Heart right ventricle (tissue), 16 donors: ENCODE results near the gene HACE1. TPM values are rescaled to one million over a fixed set of nuclear protein-coding genes. Genes with fewer than 3 reads are reported as not detected.
A peak's percentile ranks its signal among the peaks of the same experiment; 100 is the strongest.

Experiments used
- ATAC-seq, 8 donors: fragments of 200-7000 bp; cut with Tn5 transposase; one replicate each; pipeline ENCODE4 v1.9.1; 2020; ENCODE audit warnings: mild to moderate bottlenecking in 8 of 8, moderate library complexity in 8 of 8, moderate number of reproducible peaks in 1 of 8
- DNase-seq, 2 donors: peaks; one replicate each; pipeline ENCODE4 v3.0.0-alpha.2; 2020
- H3K27ac ChIP-seq, 10 donors: fragments of 200-600 bp; sonication (generic) in 2 of 10; one replicate each; pipeline versions ENCODE4 v1.5.0 to v1.8.0; 2020 to 2022; ENCODE audit warnings: mild to moderate bottlenecking in 3 of 10
- H3K27me3 ChIP-seq, 7 donors: fragments of 200-600 bp; one replicate each; pipeline ENCODE4 v1.8.0; 2021 to 2022; ENCODE audit warnings: mild to moderate bottlenecking in 2 of 7
- H3K36me3 ChIP-seq, 9 donors: fragments of 200-600 bp; sonication (generic) in 1 of 9; one replicate each; pipeline versions ENCODE4 v1.5.0 to v1.8.0; 2020 to 2022; ENCODE audit warnings: mild to moderate bottlenecking in 2 of 9
- H3K4me1 ChIP-seq, 9 donors: fragments of 200-600 bp; sonication (generic) in 1 of 9; one replicate each; pipeline versions ENCODE4 v1.5.0 to v1.8.0; 2020 to 2022; ENCODE audit warnings: mild to moderate bottlenecking in 4 of 9
- H3K4me3 ChIP-seq, 10 donors: fragments of 200-600 bp; sonication (generic) in 2 of 10; one replicate each; pipeline versions ENCODE4 v1.5.0 to v1.8.0; 2020 to 2022; ENCODE audit warnings: mild to moderate bottlenecking in 7 of 10, moderate library complexity in 2 of 10
- H3K9me3 ChIP-seq, 11 donors: fragments of 200-600 bp in 10 of 11; sonication (generic) in 2 of 11; one replicate each; pipeline versions ENCODE4 v1.5.0 to v1.8.0; 2013 to 2022; ENCODE audit warnings: mild to moderate bottlenecking in 2 of 11, control low read depth in 1 of 11, moderate library complexity in 1 of 11
- CTCF ChIP-seq, 9 donors: fragments of 200-600 bp; sonication (generic) in 2 of 9; IDR thresholded peaks; one replicate each; pipeline versions ENCODE4 v1.5.0 to v1.8.0; 2021 to 2022; ENCODE audit warnings: antibody characterized with exemption in 9 of 9, mild to moderate bottlenecking in 5 of 9, moderate library complexity in 1 of 9
- WGBS, 2 donors: extraction: QIAGEN DNeasy Blood & Tissue Kit; methylation state at CpG; one replicate each; pipeline ENCODE4 v1.1.7; 2013; ENCODE audit warnings: inconsistent platforms in 1 of 2; 5-methylcytosine and 5-hydroxymethylcytosine counted together
- intact Hi-C, 10 donors: fragments of 100-400 bp; cut with DNase I; formaldehyde crosslinking; loops; one replicate each; pipeline versions ENCODE4 v1.11.1 to v1.14.2; 2022
- polyA plus RNA-seq, 2 donors: library from polyadenylated mRNA; stranded (reverse); fragments of 200-250 nt; gene quantifications; one replicate each; pipeline ENCODE4 v1.2.3, GENCODE V29; 2013
- total RNA-seq, 10 donors: library from RNA; stranded (reverse); fragmentation: NEBNext Ultra II Directional in 3 of 10; extraction: Animal tissue kit (Norgen Biotek cat#: 25700) in 3 of 10; gene quantifications; one replicate each; pipeline versions ENCODE4 v1.2.1 to v1.2.4, GENCODE V29; 2021 to 2023
- donor health status: Arrhythmogenic right ventricular cardiomyopathy.
- donor health status: ischemic (EF 13 %, LVEDD 7.1; RV severe dilation, severe dysfunction).
- donor health status: healthy with polysubstance abuse.
- donor health status: DM: no; HTN: yes; CAD: no.
- donor health status: DM: no; HTN: no; CAD: no.
- donor health status: ischemic (EF 25% LVEDD 6.9; RV normal size, moderate dysfunction).
- donor health status: ischemic (EF 25% LVEDD 5.7; RV mildly dilated, moderate dysfunction).
- donor health status: healthy.
- donor health status: DM: yes; HTN: yes; CAD: no.
- donor health status: Ischemic cardiomyopathy.
- donor health status: ischemic (EF 35%, LVEDD 5.7; RV mildly dilated, moderate dysfunction).
- donor health status: nonischemic (EF 11% LVEDD 7.7; RV severe dilation, severe dysfunction).
- donor health status: DM: yes; HTN: yes; CAD: no.
- donor health status: PGD.
- donor health status: ischemic (EF 29% LVEDD 5.4; RV normal size, mild dysfunction).
- donor health status: nonischemic (EF 23%, LVEDD 6.1; RV moderate dilation, normal function).

HACE1 gene
- total and polyA plus RNA-seq, 12 donors, result 3.7 to 9.5 (median 7.1) TPM

- Histone ChIP-seq H3K4me3 (no peak overlapping the region), H3K36me3 (peaks cover 0 to 54% (median 0%) of the 10 kb centered on the region in 9 donors), H3K27me3 (no peaks in the 10 kb centered on the region), H3K9me3 (no peaks in the 10 kb centered on the region), H3K27ac (no peak overlapping the region), H3K4me1 (peaks cover 0 to 17% (median 0%) of the 10 kb centered on the region in 9 donors)
- no peak for DNase-seq
- no peak for TF ChIP-seq CTCF (IDR thresholded peaks at IDR 0.05)
- 93 to 97% methylated on average over 2 of the region's 2 CpGs for WGBS, 2 donors
- no peak for ATAC-seq
- intact Hi-C loops, result loop anchor here in 2 of 10 donors (10.0 kb wide), 1 partner anchor 287 kb away; no protein-coding TSS in a partner anchor
Measured at GRCh38 chr6:104787305-104787704, 72.4 kb downstream of the HACE1 start.

- 39 to 46% methylated on average over 2 of the region's 2 CpGs for WGBS, 2 donors
- Histone ChIP-seq H3K27me3 (no peaks in the 10 kb centered on the region), H3K9me3 (no peaks in the 10 kb centered on the region), H3K36me3 (peaks cover 0 to 56% (median 0%) of the 10 kb centered on the region in 9 donors), H3K4me3 (no peak overlapping the region), H3K27ac (no peak overlapping the region), H3K4me1 (peaks cover 0 to 17% (median 0%) of the 10 kb centered on the region in 9 donors)
- DNase-seq, result no peak
- no peak for TF ChIP-seq CTCF (IDR thresholded peaks at IDR 0.05)
- no peak for ATAC-seq
- intact Hi-C loops, result loop anchor here in 2 of 10 donors (10.0 kb wide), 1 partner anchor 290 kb away; no protein-coding TSS in a partner anchor
Measured at GRCh38 chr6:104784884-104785283, 74.8 kb downstream of the HACE1 start.

- Histone ChIP-seq H3K9me3 (no peaks in the 10 kb centered on the region), H3K27ac (no peak overlapping the region), H3K36me3 (peaks cover 0 to 46% (median 4%) of the 10 kb centered on the region in 9 donors), H3K4me1 (no peaks in the 10 kb centered on the region), H3K27me3 (no peaks in the 10 kb centered on the region), H3K4me3 (no peak overlapping the region)
- ATAC-seq (peak in 1 of 8 donors; percentile 33), DNase-seq (no peak)
- intact Hi-C loops, result loop anchor here in 4 of 10 donors (2.0 to 10.0 kb wide), 5 partner anchors 89 to 447 kb away; no protein-coding TSS in a partner anchor
- 66 to 76% methylated on average over 2 of the region's 2 CpGs for WGBS, 2 donors
- peak; percentile 13 to 70 (median 55) for TF ChIP-seq CTCF (IDR thresholded peaks at IDR 0.05)
Measured at GRCh38 chr6:104771258-104771832, 88.4 kb downstream of the HACE1 start.

GRCh38 chr6:104768906-104769305 is 90.8 kb downstream of the HACE1 start:
- Histone ChIP-seq H3K4me3 (no peak overlapping the region), H3K9me3 (peaks cover 0 to 10% (median 0%) of the 10 kb centered on the region in 11 donors), H3K36me3 (peaks cover 0 to 51% (median 16%) of the 10 kb centered on the region in 9 donors), H3K4me1 (no peaks in the 10 kb centered on the region), H3K27me3 (no peaks in the 10 kb centered on the region), H3K27ac (no peak overlapping the region)
- no peak for ATAC-seq
- TF ChIP-seq CTCF (IDR thresholded peaks at IDR 0.05), result no peak
- no peak for DNase-seq
- intact Hi-C loops, result loop anchor here in 5 of 10 donors (2.0 to 10.0 kb wide), 6 partner anchors 82 to 242 kb away; no protein-coding TSS in a partner anchor
- 96 to 100% methylated on average over 1 of the region's 1 CpG for WGBS, 2 donors
